Measurements from ENCODE around the gene CLEC12A. TPM values are rescaled to one million over a fixed set of nuclear protein-coding genes. Genes with fewer than 3 reads are reported as not detected.

CLEC12A gene
- total and polyA plus RNA-seq, 7 donors = 0.06 to 0.96 (median 0.62) TPM

DNA sequence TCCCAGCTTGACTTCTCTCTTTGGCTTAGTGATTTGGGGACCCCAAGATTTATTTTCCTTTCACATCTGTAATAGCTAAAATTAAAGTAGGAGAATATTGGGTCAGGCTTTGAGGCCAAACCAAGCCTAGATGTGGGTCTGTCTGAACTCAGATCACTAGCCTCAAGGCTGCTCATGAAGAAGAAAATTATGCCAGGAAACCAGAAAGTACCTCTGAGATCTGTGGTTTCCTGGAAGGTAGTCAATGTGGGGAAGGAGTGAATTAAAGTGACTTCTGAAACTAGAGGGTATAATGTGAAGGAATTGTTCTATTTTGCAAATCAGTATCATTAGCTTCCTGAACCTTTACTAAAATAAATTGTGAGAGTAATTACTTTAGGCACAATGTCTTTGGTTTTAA is 13.4 kb upstream of the CLEC12A start:
- DNase-seq = no peak
- ATAC-seq = no peak
- intact Hi-C loops (cut with DNase I) = no loop called here
- TF ChIP-seq, protein P1, sequence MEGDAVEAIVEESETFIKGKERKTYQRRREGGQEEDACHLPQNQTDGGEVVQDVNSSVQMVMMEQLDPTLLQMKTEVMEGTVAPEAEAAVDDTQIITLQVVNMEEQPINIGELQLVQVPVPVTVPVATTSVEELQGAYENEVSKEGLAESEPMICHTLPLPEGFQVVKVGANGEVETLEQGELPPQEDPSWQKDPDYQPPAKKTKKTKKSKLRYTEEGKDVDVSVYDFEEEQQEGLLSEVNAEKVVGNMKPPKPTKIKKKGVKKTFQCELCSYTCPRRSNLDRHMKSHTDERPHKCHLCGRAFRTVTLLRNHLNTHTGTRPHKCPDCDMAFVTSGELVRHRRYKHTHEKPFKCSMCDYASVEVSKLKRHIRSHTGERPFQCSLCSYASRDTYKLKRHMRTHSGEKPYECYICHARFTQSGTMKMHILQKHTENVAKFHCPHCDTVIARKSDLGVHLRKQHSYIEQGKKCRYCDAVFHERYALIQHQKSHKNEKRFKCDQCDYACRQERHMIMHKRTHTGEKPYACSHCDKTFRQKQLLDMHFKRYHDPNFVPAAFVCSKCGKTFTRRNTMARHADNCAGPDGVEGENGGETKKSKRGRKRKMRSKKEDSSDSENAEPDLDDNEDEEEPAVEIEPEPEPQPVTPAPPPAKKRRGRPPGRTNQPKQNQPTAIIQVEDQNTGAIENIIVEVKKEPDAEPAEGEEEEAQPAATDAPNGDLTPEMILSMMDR (IDR thresholded peaks at IDR 0.05) = no peak
- H3K4me1 ChIP-seq = no peaks in the 10 kb centered on the region
- no peak overlapping the region for H3K4me3 ChIP-seq
- no peaks in the 10 kb centered on the region for H3K27me3 ChIP-seq (ENCODE audit: insufficient read depth in 3 of 3, low read length in 2 of 3)
- no peak overlapping the region for H3K27ac ChIP-seq
- no peaks in the 10 kb centered on the region for H3K36me3 ChIP-seq (ENCODE audit: insufficient read depth in 1 of 2, low read depth in 1 of 2)
- H3K9me3 ChIP-seq = no peaks in the 10 kb centered on the region

- H3K27ac ChIP-seq = no peak overlapping the region
- H3K4me3 ChIP-seq = no peak overlapping the region
- no peaks in the 10 kb centered on the region for H3K27me3 ChIP-seq (ENCODE audit: insufficient read depth in 3 of 3, low read length in 2 of 3)
- TF ChIP-seq, protein P1 (IDR thresholded peaks at IDR 0.05) = no peak
- no peaks in the 10 kb centered on the region for H3K36me3 ChIP-seq (ENCODE audit: insufficient read depth in 1 of 2, low read depth in 1 of 2)
- no peak for DNase-seq
- WGBS, 3 donors = 74 to 83% (median 81%) methylated on average over 5 of the region's 5 CpGs
- H3K9me3 ChIP-seq = no peaks in the 10 kb centered on the region
- intact Hi-C loops (cut with DNase I) = loop anchor here in 1 of 2 donors (5.0 kb wide), 1 partner anchor 1322 kb away; no protein-coding TSS in a partner anchor
- H3K4me1 ChIP-seq = no peaks in the 10 kb centered on the region
- no peak for ATAC-seq
Measured at GRCh38 chr12:9960590-9960989, 10.6 kb upstream of the CLEC12A start.

DNA sequence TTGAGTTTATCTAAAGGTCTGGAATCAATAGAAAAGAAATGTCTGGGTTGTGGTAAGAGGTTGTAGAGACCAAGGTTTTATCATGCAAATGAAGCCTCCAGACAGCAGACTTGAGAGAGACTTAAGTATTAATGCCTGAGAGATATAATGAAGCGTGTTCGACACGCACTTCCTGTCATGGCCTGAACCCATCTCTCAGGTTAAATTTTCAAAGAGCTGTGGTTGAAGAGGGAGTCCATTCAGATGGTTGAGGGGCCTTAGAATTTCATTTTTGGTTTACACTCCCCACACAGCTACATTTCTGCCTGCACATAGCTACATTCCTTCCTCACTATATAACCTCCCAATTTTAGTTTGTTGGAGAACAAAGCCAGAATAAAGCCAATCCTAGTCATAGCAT is 10.1 kb upstream of the CLEC12A start:
- H3K4me3 ChIP-seq = no peak overlapping the region
- TF ChIP-seq, protein P1 (IDR thresholded peaks at IDR 0.05) = no peak
- H3K27ac ChIP-seq = no peak overlapping the region

GRCh38 chr12:9961901-9962300 is 9.3 kb upstream of the CLEC12A start:
- ATAC-seq (no peak), DNase-seq (no peak)
- 75 to 90% (median 77%) methylated on average over 3 of the region's 3 CpGs for WGBS, 3 donors
- intact Hi-C loops (cut with DNase I) = loop anchor here in 1 of 2 donors (5.0 kb wide), 1 partner anchor 1320 kb away; no protein-coding TSS in a partner anchor
- no peaks in the 10 kb centered on the region for H3K27me3 ChIP-seq (ENCODE audit: insufficient read depth in 3 of 3, low read length in 2 of 3)
- no peak overlapping the region for H3K4me3 ChIP-seq
- no peaks in the 10 kb centered on the region for H3K4me1 ChIP-seq
- no peaks in the 10 kb centered on the region for H3K36me3 ChIP-seq (ENCODE audit: insufficient read depth in 1 of 2, low read depth in 1 of 2)
- TF ChIP-seq, protein P1 (IDR thresholded peaks at IDR 0.05) = no peak
- no peaks in the 10 kb centered on the region for H3K9me3 ChIP-seq
- no peak overlapping the region for H3K27ac ChIP-seq

More for the DNA sequence above, 10.1 kb upstream of the CLEC12A start:
- ATAC-seq = no peak
- intact Hi-C loops (cut with DNase I) = loop anchor here in 1 of 2 donors (5.0 kb wide), 1 partner anchor 1321 kb away; no protein-coding TSS in a partner anchor
- 91 to 96% (median 93%) methylated on average over 3 of the region's 3 CpGs for WGBS, 3 donors
- Histone ChIP-seq H3K4me1 (no peaks in the 10 kb centered on the region), H3K27me3 (ENCODE audit: insufficient read depth in 3 of 3, low read length in 2 of 3) (no peaks in the 10 kb centered on the region), H3K9me3 (no peaks in the 10 kb centered on the region), H3K36me3 (ENCODE audit: insufficient read depth in 1 of 2, low read depth in 1 of 2) (no peaks in the 10 kb centered on the region)
- DNase-seq = no peak

- intact Hi-C loops (cut with DNase I) = no loop called here
- TF ChIP-seq, protein P1 (IDR thresholded peaks at IDR 0.05) = no peak
- 84 to 92% (median 90%) methylated on average over 2 of the region's 2 CpGs for WGBS, 3 donors
Measured at GRCh38 chr12:9969673-9970072, 1.5 kb upstream of the CLEC12A start.

More at GRCh38 chr12:9969673-9970072, 1.5 kb upstream of the CLEC12A start:
- H3K36me3 ChIP-seq (ENCODE audit: insufficient read depth in 1 of 2, low read depth in 1 of 2) = no peaks in the 10 kb centered on the region
- no peaks in the 10 kb centered on the region for H3K4me1 ChIP-seq
- no peak for ATAC-seq
- no peak for DNase-seq
- H3K9me3 ChIP-seq = no peaks in the 10 kb centered on the region
- H3K27ac ChIP-seq = no peak overlapping the region
- H3K4me3 ChIP-seq = no peak overlapping the region
- H3K27me3 ChIP-seq (ENCODE audit: insufficient read depth in 3 of 3, low read length in 2 of 3) = no peaks in the 10 kb centered on the region
